Measurements from ENCODE around the gene FHIP1A. TPM values are rescaled to one million over a fixed set of nuclear protein-coding genes. Genes with fewer than 3 reads are reported as not detected.

FHIP1A gene
- total RNA-seq, 2 experiments from 2014 or later: 2.4 to 3.2 TPM

GRCh38 chr4:151409470-151410313 is 716 bp downstream of the FHIP1A start:
- H3K4me1 Mint-ChIP-seq (ENCODE audit: low read depth): peaks cover 27% of the 10 kb centered on the region
- intact Hi-C loops (cut with DNase I, micrococcal nuclease): loop anchor here in 1 of 2 experiments (2.0 to 10.0 kb wide), 5 partner anchors 312 to 1373 kb away; partner anchors contain the start of genes GATB, LRBA and RPS3A
- TF ChIP-seq, protein P1, sequence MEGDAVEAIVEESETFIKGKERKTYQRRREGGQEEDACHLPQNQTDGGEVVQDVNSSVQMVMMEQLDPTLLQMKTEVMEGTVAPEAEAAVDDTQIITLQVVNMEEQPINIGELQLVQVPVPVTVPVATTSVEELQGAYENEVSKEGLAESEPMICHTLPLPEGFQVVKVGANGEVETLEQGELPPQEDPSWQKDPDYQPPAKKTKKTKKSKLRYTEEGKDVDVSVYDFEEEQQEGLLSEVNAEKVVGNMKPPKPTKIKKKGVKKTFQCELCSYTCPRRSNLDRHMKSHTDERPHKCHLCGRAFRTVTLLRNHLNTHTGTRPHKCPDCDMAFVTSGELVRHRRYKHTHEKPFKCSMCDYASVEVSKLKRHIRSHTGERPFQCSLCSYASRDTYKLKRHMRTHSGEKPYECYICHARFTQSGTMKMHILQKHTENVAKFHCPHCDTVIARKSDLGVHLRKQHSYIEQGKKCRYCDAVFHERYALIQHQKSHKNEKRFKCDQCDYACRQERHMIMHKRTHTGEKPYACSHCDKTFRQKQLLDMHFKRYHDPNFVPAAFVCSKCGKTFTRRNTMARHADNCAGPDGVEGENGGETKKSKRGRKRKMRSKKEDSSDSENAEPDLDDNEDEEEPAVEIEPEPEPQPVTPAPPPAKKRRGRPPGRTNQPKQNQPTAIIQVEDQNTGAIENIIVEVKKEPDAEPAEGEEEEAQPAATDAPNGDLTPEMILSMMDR (IDR thresholded peaks at IDR 0.05): no peak
- CTCF ChIA-PET: interaction anchor here (1.2 kb wide), 1 partner anchor 1369 kb away, joined by 3 read pairs; no protein-coding TSS in a partner anchor
- POLR2A ChIA-PET: no interaction called here
- H3K27ac ChIP-seq (ENCODE audit: low read depth in 1 of 2, low read length in 2 of 2): no peak overlapping the region
- no peaks in the 10 kb centered on the region for H3K9me3 Mint-ChIP-seq
- DNase-seq: peak in 6 of 14 experiments; percentile 3 to 44 (median 16)
- peak; percentile 1 for ATAC-seq (ENCODE audit: poor library complexity)
- no peaks in the 10 kb centered on the region for H3K36me3 ChIP-seq (ENCODE audit: insufficient read depth, low read length)
- peak overlapping the region; percentile 92 for H3K4me3 Mint-ChIP-seq
- H3K27me3 Mint-ChIP-seq: peaks cover 8% of the 10 kb centered on the region
- H3K36me3 Mint-ChIP-seq (ENCODE audit: low read depth): no peaks in the 10 kb centered on the region
- H3K4me3 ChIP-seq (ENCODE audit: low read length): peak overlapping the region; percentile 61
- no peaks in the 10 kb centered on the region for H3K9me3 ChIP-seq (ENCODE audit: control insufficient read depth in 1 of 2, insufficient read depth in 1 of 2, low read length in 2 of 2)
- peaks cover 27% of the 10 kb centered on the region for H3K4me1 ChIP-seq (ENCODE audit: insufficient read depth, low read length)
- H3K27ac Mint-ChIP-seq: peak overlapping the region; percentile 83
- H3K27me3 ChIP-seq (ENCODE audit: control insufficient read depth in 1 of 2, insufficient read depth in 2 of 2, low read length in 2 of 2): peaks cover 0 to 4% of the 10 kb centered on the region in 2 experiments

DNA sequence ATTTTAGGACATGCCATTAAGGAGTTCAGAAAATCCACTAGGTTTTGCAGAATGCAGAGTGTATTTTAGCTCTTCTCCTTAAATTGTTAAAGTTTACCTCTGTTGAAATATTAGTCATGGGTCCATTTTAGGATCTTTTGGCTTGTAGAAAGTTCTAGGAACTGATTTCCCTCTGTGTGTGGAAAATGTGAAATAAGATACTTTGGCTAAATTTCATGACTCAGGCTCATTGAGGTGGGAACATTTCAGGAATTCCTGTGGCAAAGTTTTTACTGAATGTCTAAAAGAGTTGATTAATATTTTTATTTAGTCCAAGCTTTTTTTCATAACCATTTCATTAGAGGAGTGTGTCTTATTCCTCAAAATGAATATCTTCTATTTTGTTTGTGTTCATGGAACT is 7.0 kb downstream of the FHIP1A start:
- Mint-ChIP-seq H3K27me3 (peaks cover 9% of the 10 kb centered on the region), H3K36me3 (ENCODE audit: low read depth) (no peaks in the 10 kb centered on the region), H3K27ac (no peak overlapping the region), H3K4me3 (no peak overlapping the region), H3K4me1 (ENCODE audit: low read depth) (no peaks in the 10 kb centered on the region), H3K9me3 (no peaks in the 10 kb centered on the region)
- intact Hi-C loops (cut with DNase I, micrococcal nuclease): no loop called here
- TF ChIP-seq, protein P1 (IDR thresholded peaks at IDR 0.05): no peak
- DNase-seq: no peak
- no peak for ATAC-seq (ENCODE audit: poor library complexity)
- Histone ChIP-seq H3K27me3 (ENCODE audit: control insufficient read depth in 1 of 2, insufficient read depth in 2 of 2, low read length in 2 of 2) (no peaks in the 10 kb centered on the region), H3K4me3 (ENCODE audit: low read length) (no peak overlapping the region), H3K4me1 (ENCODE audit: insufficient read depth, low read length) (no peaks in the 10 kb centered on the region), H3K36me3 (ENCODE audit: insufficient read depth, low read length) (no peaks in the 10 kb centered on the region), H3K27ac (ENCODE audit: low read depth in 1 of 2, low read length in 2 of 2) (no peak overlapping the region), H3K9me3 (ENCODE audit: control insufficient read depth in 1 of 2, insufficient read depth in 1 of 2, low read length in 2 of 2) (no peaks in the 10 kb centered on the region)
- POLR2A ChIA-PET: no interaction called here
- CTCF ChIA-PET: no interaction called here

GRCh38 chr4:151417164-151417571 is 8.2 kb downstream of the FHIP1A start:
- ATAC-seq (ENCODE audit: poor library complexity) (no peak), DNase-seq (no peak)
- Mint-ChIP-seq H3K36me3 (ENCODE audit: low read depth) (no peaks in the 10 kb centered on the region), H3K27me3 (peaks cover 15% of the 10 kb centered on the region), H3K27ac (no peak overlapping the region), H3K4me1 (ENCODE audit: low read depth) (no peaks in the 10 kb centered on the region), H3K4me3 (no peak overlapping the region), H3K9me3 (no peaks in the 10 kb centered on the region)
- ChIA-PET CTCF (no interaction called here), POLR2A (no interaction called here)
- no peaks in the 10 kb centered on the region for H3K4me1 ChIP-seq (ENCODE audit: insufficient read depth, low read length)
- no peaks in the 10 kb centered on the region for H3K27me3 ChIP-seq (ENCODE audit: control insufficient read depth in 1 of 2, insufficient read depth in 2 of 2, low read length in 2 of 2)
- H3K9me3 ChIP-seq (ENCODE audit: control insufficient read depth in 1 of 2, insufficient read depth in 1 of 2, low read length in 2 of 2): no peaks in the 10 kb centered on the region
- TF ChIP-seq, protein P1 (IDR thresholded peaks at IDR 0.05): no peak
- H3K4me3 ChIP-seq (ENCODE audit: low read length): no peak overlapping the region
- no peaks in the 10 kb centered on the region for H3K36me3 ChIP-seq (ENCODE audit: insufficient read depth, low read length)
- H3K27ac ChIP-seq (ENCODE audit: low read depth in 1 of 2, low read length in 2 of 2): no peak overlapping the region
- intact Hi-C loops (cut with DNase I, micrococcal nuclease): no loop called here
